ENCODE data around the gene CORO2A. TPM values are rescaled to one million over a fixed set of nuclear protein-coding genes. Genes with fewer than 3 reads are reported as not detected.
"Not testable (repeated sequence)": the region's sequence is repeated elsewhere in the genome, so short reads cannot be mapped to it uniquely, and the experiment has no call there.

CORO2A gene
- total and polyA plus RNA-seq, 10 donors = 1.3 to 11.0 (median 6.1) TPM

DNA sequence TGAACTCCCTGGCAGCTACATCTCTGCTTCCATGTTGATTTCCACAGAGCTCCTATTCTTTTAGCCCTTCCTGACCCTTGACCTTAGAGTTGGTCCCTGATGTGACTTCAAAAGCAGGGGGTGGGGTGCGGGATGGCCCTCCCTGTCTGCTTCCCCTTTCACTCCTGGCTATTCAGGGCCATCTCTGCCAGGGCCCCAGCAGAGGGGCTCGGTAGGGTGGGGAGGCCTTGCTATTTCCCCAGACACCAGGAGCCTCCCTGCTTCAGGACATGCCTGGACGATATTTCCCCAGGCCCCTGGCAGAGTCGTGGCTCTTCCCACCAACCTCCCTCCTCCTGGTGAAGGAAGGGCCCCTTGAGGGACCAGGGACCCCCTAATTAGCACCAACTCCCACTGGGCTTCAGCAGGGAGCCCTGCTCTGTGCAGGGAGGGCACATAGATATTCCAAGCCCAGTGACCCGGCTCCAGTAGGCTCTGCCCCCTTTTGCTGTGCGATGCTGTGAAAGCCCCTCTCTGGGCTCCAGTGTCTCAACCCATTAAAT, 17.3 kb downstream of the CORO2A start:
- H3K27me3 ChIP-seq (replicated peaks in 1 of 7) = no peaks in the 10 kb centered on the region
- intact Hi-C loops (cut with DNase I; ENCODE audit: low total_unique reads) = no loop called here
- peaks cover 0 to 4% (median 0%) of the 10 kb centered on the region in 6 donors for H3K36me3 ChIP-seq
- no peak for DNase-seq
- no peak overlapping the region for H3K4me3 ChIP-seq
- H3K27ac ChIP-seq = peak overlapping the region; percentile 5 to 67 (median 36)
- WGBS, 5 donors = 61 to 72% (median 66%) methylated on average over 4 to 6 of the region's 6 CpGs
- peaks cover 0 to 41% (median 17%) of the 10 kb centered on the region in 6 donors for H3K4me1 ChIP-seq
- H3K9me3 ChIP-seq = no peaks in the 10 kb centered on the region
- no peak for TF ChIP-seq POLR2AphosphoS5 (IDR thresholded peaks at IDR 0.05)
- TF ChIP-seq, protein P1, sequence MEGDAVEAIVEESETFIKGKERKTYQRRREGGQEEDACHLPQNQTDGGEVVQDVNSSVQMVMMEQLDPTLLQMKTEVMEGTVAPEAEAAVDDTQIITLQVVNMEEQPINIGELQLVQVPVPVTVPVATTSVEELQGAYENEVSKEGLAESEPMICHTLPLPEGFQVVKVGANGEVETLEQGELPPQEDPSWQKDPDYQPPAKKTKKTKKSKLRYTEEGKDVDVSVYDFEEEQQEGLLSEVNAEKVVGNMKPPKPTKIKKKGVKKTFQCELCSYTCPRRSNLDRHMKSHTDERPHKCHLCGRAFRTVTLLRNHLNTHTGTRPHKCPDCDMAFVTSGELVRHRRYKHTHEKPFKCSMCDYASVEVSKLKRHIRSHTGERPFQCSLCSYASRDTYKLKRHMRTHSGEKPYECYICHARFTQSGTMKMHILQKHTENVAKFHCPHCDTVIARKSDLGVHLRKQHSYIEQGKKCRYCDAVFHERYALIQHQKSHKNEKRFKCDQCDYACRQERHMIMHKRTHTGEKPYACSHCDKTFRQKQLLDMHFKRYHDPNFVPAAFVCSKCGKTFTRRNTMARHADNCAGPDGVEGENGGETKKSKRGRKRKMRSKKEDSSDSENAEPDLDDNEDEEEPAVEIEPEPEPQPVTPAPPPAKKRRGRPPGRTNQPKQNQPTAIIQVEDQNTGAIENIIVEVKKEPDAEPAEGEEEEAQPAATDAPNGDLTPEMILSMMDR (IDR thresholded peaks at IDR 0.05 in 8 of 11, conservative IDR thresholded peaks at IDR 0.05 in 3 of 11) = no peak

- DNase-seq = peak; percentile 60
- 46 to 72% (median 62%) methylated on average over 5 of the region's 5 CpGs for WGBS, 5 donors
These were observed 17.9 kb downstream of the CORO2A start for GRCh38 chr9:98174502-98174918.

GRCh38 chr9:98173181-98173580, 19.3 kb downstream of the CORO2A start:
- no peaks in the 10 kb centered on the region for H3K9me3 ChIP-seq
- peaks cover 0 to 47% (median 30%) of the 10 kb centered on the region in 6 donors for H3K4me1 ChIP-seq
- peaks cover 0 to 4% (median 0%) of the 10 kb centered on the region in 6 donors for H3K36me3 ChIP-seq
- intact Hi-C loops (cut with DNase I; ENCODE audit: low total_unique reads) = no loop called here
- no peaks in the 10 kb centered on the region for H3K27me3 ChIP-seq (replicated peaks in 1 of 7)
- WGBS, 5 donors = 93 to 95% (median 94%) methylated on average over 16 of the region's 16 CpGs
- H3K4me3 ChIP-seq = no peak overlapping the region
- no peak overlapping the region for H3K27ac ChIP-seq
- peak; percentile 51 for DNase-seq
- no peak for TF ChIP-seq POLR2A (IDR thresholded peaks at IDR 0.05)
- TF ChIP-seq, protein P1 (IDR thresholded peaks at IDR 0.05 in 8 of 11, conservative IDR thresholded peaks at IDR 0.05 in 3 of 11) = no peak
- no peak for TF ChIP-seq POLR2AphosphoS5 (IDR thresholded peaks at IDR 0.05)

More at GRCh38 chr9:98174502-98174918, 17.9 kb downstream of the CORO2A start:
- H3K9me3 ChIP-seq; H3K36me3 ChIP-seq; H3K4me3 ChIP-seq; H3K27me3 ChIP-seq (replicated peaks in 1 of 7); intact Hi-C loops (cut with DNase I; ENCODE audit: low total_unique reads): not testable (repeated sequence)
- Histone ChIP-seq H3K27ac (peak overlapping the region in 4 of 8 donors; percentile 37 to 67 (median 56)), H3K4me1 (peaks cover 0 to 41% (median 19%) of the 10 kb centered on the region in 6 donors)
- peak in 1 of 3 donors; percentile 77 for TF ChIP-seq POLR2AphosphoS5 (IDR thresholded peaks at IDR 0.05)

DNA sequence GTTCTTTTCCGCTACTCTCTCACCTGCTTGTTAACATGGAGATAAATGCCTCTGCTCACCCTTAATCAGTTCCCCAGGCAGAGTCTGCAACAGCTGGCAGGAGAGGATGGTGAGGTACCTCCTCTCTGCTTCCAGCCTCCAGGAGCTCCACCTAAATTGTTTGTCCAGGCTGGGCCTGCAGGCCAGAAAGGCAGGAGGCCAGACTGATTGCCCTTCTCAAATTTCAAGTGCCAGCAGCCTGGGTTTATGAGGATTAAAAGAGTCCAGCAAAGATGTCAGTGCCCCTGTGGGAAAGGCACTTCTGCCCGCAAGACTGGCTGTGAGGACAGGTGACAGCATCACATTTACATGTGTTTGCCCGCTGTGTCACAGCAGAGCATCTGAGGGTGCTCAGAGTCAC, 19.8 kb downstream of the CORO2A start:
- WGBS, 5 donors = 90 to 98% (median 94%) methylated on average over 3 of the region's 3 CpGs
- Histone ChIP-seq H3K4me3 (no peak overlapping the region), H3K27ac (no peak overlapping the region), H3K27me3 (replicated peaks in 1 of 7) (no peaks in the 10 kb centered on the region), H3K36me3 (peaks cover 0 to 4% (median 0%) of the 10 kb centered on the region in 6 donors), H3K9me3 (no peaks in the 10 kb centered on the region), H3K4me1 (peaks cover 0 to 53% (median 33%) of the 10 kb centered on the region in 6 donors)
- TF ChIP-seq POLR2AphosphoS5 (IDR thresholded peaks at IDR 0.05) (no peak), POLR2A (IDR thresholded peaks at IDR 0.05) (no peak)
- TF ChIP-seq, protein P1 (IDR thresholded peaks at IDR 0.05 in 8 of 11, conservative IDR thresholded peaks at IDR 0.05 in 3 of 11) = no peak
- no peak for DNase-seq
- intact Hi-C loops (cut with DNase I; ENCODE audit: low total_unique reads) = no loop called here

Data from spleen (tissue), 11 donors.